PC-3 (cell line): ENCODE measurements around the gene TJP3. TPM values are rescaled to one million over a fixed set of nuclear protein-coding genes. Genes with fewer than 3 reads are reported as not detected.

Source experiments
- ATAC-seq: fragments of 200-7000 bp; cut with Tn5 transposase; 2 replicates; pipeline ENCODE4 v1.9.1; 2020; ENCODE audit warnings: mild to moderate bottlenecking, moderate library complexity
- BruUV-seq: library from RNA; stranded (reverse); fragments of 400-500 nt; replicated peaks from 2 replicates; lab custom pipeline; 2021; lab: Mats Ljungman, UMichigan
- CTCF ChIA-PET: fragments of 300-600 bp; sonication (Branson Sonifier 250); formaldehyde crosslinking; loops from one replicate; lab custom pipeline; 2022; ENCODE audit warnings: antibody characterized with exemption; lab: Charles Lee
- POLR2A ChIA-PET: fragments of 300-600 bp; sonication (Branson Sonifier 250); formaldehyde crosslinking; loops from one replicate; lab custom pipeline; 2022; ENCODE audit warnings: antibody characterized with exemption; ENCODE audit not compliant: unreplicated experiment; lab: Charles Lee
- DNase-seq: peaks from one replicate; pipeline ENCODE4 v3.0.0-alpha.2; 2015
- H2AFZ ChIP-seq: fragments of 300-600 bp; sonication (generic); 2 replicates; pipeline ENCODE4 v1.6.0; 2016; ENCODE audit warnings: antibody characterized with exemption, low read length
- H3F3A ChIP-seq: fragments of 300-600 bp; sonication (generic); one replicate; pipeline ENCODE4 v1.6.0; 2017; ENCODE audit warnings: antibody characterized with exemption, low read length, control low read depth, mild to moderate bottlenecking; ENCODE audit not compliant: unreplicated experiment
- H3K27ac ChIP-seq: fragments of 300-600 bp; sonication (generic); 2 replicates; pipeline ENCODE4 v1.5.1; 2016; ENCODE audit warnings: mild to moderate bottlenecking, low read length
- H3K27me3 ChIP-seq: fragments of 300-600 bp; sonication (generic); 2 replicates; pipeline ENCODE4 v1.6.1; 2016; ENCODE audit warnings: low read length, mixed read lengths
- H3K36me3 ChIP-seq: fragments of 300-600 bp; sonication (generic); 2 replicates; pipeline ENCODE4 v1.6.1; 2016; ENCODE audit warnings: low read depth, mixed run types, low read length, mixed read lengths
- H3K4me1 ChIP-seq: fragments of 300-600 bp; sonication (generic); 2 replicates; pipeline ENCODE4 v1.5.1; 2016; ENCODE audit warnings: low read length; ENCODE audit not compliant: insufficient read depth
- H3K4me2 ChIP-seq: fragments of 300-600 bp; sonication (generic); 2 replicates; pipeline ENCODE4 v1.6.0; 2016; ENCODE audit warnings: low read length
- H3K4me3 ChIP-seq: fragments of 300-600 bp; sonication (generic); 2 replicates; pipeline ENCODE4 v1.5.1; 2016; ENCODE audit warnings: mild to moderate bottlenecking, low read length, mixed read lengths
- H3K79me2 ChIP-seq: fragments of 300-600 bp; sonication (generic); 2 replicates; pipeline ENCODE4 v1.6.1; 2017; ENCODE audit warnings: low read length, mixed read lengths
- H3K9ac ChIP-seq: fragments of 300-600 bp; sonication (generic); 2 replicates; pipeline ENCODE4 v1.6.0; 2016; ENCODE audit warnings: mild to moderate bottlenecking, low read length
- H3K9me2 ChIP-seq: fragments of 300-600 bp; sonication (generic); replicated peaks from 2 replicates; pipeline ENCODE4 v1.6.1; 2016; ENCODE audit warnings: mixed run types, low read length, mixed read lengths
- H3K9me3 ChIP-seq: fragments of 300-600 bp; sonication (generic); 2 replicates; pipeline ENCODE4 v1.6.1; 2016; ENCODE audit warnings: low read length, mixed read lengths
- H4K20me1 ChIP-seq: fragments of 300-600 bp; sonication (generic); 2 replicates; pipeline ENCODE4 v1.6.1; 2016; ENCODE audit warnings: low read length, mixed read lengths
- CTCF ChIP-seq: fragments of 300-600 bp; sonication (generic); conservative IDR thresholded peaks from 2 replicates; pipeline ENCODE4 v1.5.1; 2017; ENCODE audit warnings: antibody characterized with exemption, low read depth, mild to moderate bottlenecking, low read length
- EZH2 ChIP-seq: fragments of 300-600 bp; sonication (generic); IDR thresholded peaks from one replicate; pipeline ENCODE4 v1.6.1; 2017; ENCODE audit warnings: antibody characterized with exemption, mild to moderate bottlenecking, low read length; ENCODE audit not compliant: unreplicated experiment
- EZH2phosphoT487 ChIP-seq: fragments of 300-600 bp; sonication (generic); IDR thresholded peaks from 2 replicates; pipeline ENCODE4 v1.6.1; 2018; ENCODE audit warnings: mild to moderate bottlenecking, antibody characterized with exemption, low read length, borderline replicate concordance
- intact Hi-C: fragments of 100-400 bp; cut with micrococcal nuclease; formaldehyde crosslinking; loops from 2 replicates; pipeline ENCODE4 v1.9.0; 2023
- total RNA-seq: library from RNA; depleted of rRNA; stranded (reverse); fragments of >200 nt; gene quantifications from 2 replicates; pipeline ENCODE4 v1.2.3, GENCODE V29; 2014

TJP3 gene
- total RNA-seq, 1 experiment from 2014 or later: 11.7 TPM

- no peaks in the 10 kb centered on the region for H4K20me1 ChIP-seq
- ATAC-seq: no peak
- TF ChIP-seq EZH2phosphoT487 (no peak), CTCF (no peak), EZH2 (no peak)
- no peaks in the 10 kb centered on the region; the same call in 1 of the 2 replicates for H3K79me2 ChIP-seq
- peaks cover 5% of the 10 kb centered on the region for H3K36me3 ChIP-seq
- no peak overlapping the region for H3K4me3 ChIP-seq
- intact Hi-C loops: no loop called here
- H3K9me2 ChIP-seq: no peaks in the 10 kb centered on the region
- no peak overlapping the region for H3K4me2 ChIP-seq
- DNase-seq: no peak
- no peak overlapping the region for H3K9ac ChIP-seq
- no TSS peak for BruUV-seq
- no peaks in the 10 kb centered on the region for H3K4me1 ChIP-seq
- H3K9me3 ChIP-seq: no peaks in the 10 kb centered on the region
- ChIA-PET POLR2A (no interaction called here), CTCF (no interaction called here)
- no peaks in the 10 kb centered on the region for H3F3A ChIP-seq
- H3K27ac ChIP-seq: no peak overlapping the region
- no peaks in the 10 kb centered on the region for H3K27me3 ChIP-seq
- no peak overlapping the region for H2AFZ ChIP-seq
Measured at GRCh38 chr19:3679581-3679980, 28.6 kb upstream of the TJP3 start.

DNA sequence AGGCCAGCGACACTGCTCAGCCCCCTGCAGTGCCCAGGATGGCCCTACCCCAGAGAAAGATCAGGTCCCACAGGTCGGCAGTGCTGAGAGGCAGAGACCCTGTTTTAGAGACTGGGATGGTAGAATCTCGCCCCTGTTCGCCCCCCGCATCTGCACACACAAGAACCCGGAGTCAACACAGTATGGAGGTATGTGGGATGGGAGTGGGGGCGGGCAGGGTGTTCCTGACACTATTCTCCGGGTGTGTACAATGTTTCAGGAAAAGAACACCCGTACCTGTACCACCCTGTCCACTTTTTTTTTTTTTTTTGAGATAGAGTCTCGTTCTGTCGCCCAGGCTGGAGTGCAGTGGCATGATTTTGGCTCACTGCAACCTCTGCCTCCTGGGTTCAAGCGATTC lies 27.2 kb upstream of the TJP3 start:
- H3K9me3 ChIP-seq: no peaks in the 10 kb centered on the region
- DNase-seq (no peak), ATAC-seq (no peak)
- H3K27me3 ChIP-seq: no peaks in the 10 kb centered on the region
- H4K20me1 ChIP-seq: no peaks in the 10 kb centered on the region
- no peak overlapping the region for H3K27ac ChIP-seq
- no peak overlapping the region for H3K4me2 ChIP-seq
- H3K9ac ChIP-seq: no peak overlapping the region
- POLR2A ChIA-PET: no interaction called here
- peaks cover 11% of the 10 kb centered on the region for H3K36me3 ChIP-seq
- intact Hi-C loops: no loop called here
- H3K9me2 ChIP-seq: no peaks in the 10 kb centered on the region
- no peak for TF ChIP-seq EZH2
- TF ChIP-seq CTCF: no peak
- TF ChIP-seq EZH2phosphoT487: no peak
- CTCF ChIA-PET: no interaction called here
- H3K4me3 ChIP-seq: no peak overlapping the region
- no peak overlapping the region for H2AFZ ChIP-seq
- H3K4me1 ChIP-seq: no peaks in the 10 kb centered on the region
- no peaks in the 10 kb centered on the region; the same call in 1 of the 2 replicates for H3K79me2 ChIP-seq
- no peaks in the 10 kb centered on the region for H3F3A ChIP-seq
- BruUV-seq: no TSS peak

DNA sequence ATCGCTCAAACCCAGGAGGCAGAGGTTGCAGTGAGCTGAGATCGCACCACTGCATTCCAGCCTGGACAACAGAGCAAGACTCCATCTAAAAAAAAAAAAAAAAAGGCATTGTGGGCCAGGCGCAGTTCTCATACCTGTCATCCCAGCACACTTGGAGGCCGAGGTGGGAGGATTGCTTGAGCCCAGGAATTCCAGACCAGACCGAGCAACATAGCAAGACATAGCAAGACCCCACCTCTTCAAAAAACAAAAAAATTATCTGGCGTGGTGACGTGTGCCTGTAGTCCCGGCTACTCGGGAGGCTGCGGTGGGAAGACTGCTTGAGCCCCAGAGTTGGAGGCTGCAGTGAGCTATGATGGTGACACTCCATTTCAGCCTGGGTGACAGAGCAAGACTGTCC lies 25.9 kb upstream of the TJP3 start:
- Histone ChIP-seq H3K9me2 (no peaks in the 10 kb centered on the region), H3K27me3 (no peaks in the 10 kb centered on the region), H3K36me3 (peaks cover 11% of the 10 kb centered on the region), H3K4me1 (no peaks in the 10 kb centered on the region), H3K4me3 (no peak overlapping the region), H3K9me3 (no peaks in the 10 kb centered on the region), H3K79me2 (no peaks in the 10 kb centered on the region; the same call in 1 of the 2 replicates), H3F3A (no peaks in the 10 kb centered on the region), H4K20me1 (no peaks in the 10 kb centered on the region), H3K4me2 (no peak overlapping the region), H3K27ac (no peak overlapping the region), H3K9ac (no peak overlapping the region), H2AFZ (no peak overlapping the region)
- CTCF ChIA-PET: no interaction called here
- no peak for ATAC-seq
- POLR2A ChIA-PET: no interaction called here
- BruUV-seq: no TSS peak
- no peak for DNase-seq
- TF ChIP-seq EZH2: no peak
- TF ChIP-seq EZH2phosphoT487: no peak
- no peak for TF ChIP-seq CTCF
- intact Hi-C loops: no loop called here
